NCI-H2107 treated with DMSO at 0.1 percent for 48 hours (cell line): ENCODE data around the gene PMS1.
"Not testable (repeated sequence)": the region's sequence is repeated elsewhere in the genome, so short reads cannot be mapped to it uniquely, and the experiment has no call there.

Source experiments
- DNase-seq: peaks from one replicate; lab custom pipeline; 2025; ENCODE audit not compliant: unreplicated experiment; lab: John Stamatoyannopoulos, UW

The PMS1 gene

GRCh38 chr2:189803431-189803830 lies 19.2 kb downstream of the PMS1 start:
- DNase-seq = no peak

GRCh38 chr2:189818249-189819038 lies 34.2 kb downstream of the PMS1 start:
- no peak for DNase-seq

- no peak for DNase-seq
Observed at GRCh38 chr2:189819297-189819704, 35.1 kb downstream of the PMS1 start.

GRCh38 chr2:189821953-189822748 lies 37.9 kb downstream of the PMS1 start:
- no peak for DNase-seq

- DNase-seq = no peak
Observed at GRCh38 chr2:189824694-189825396, 40.6 kb downstream of the PMS1 start.

- no peak for DNase-seq
Observed at GRCh38 chr2:189826039-189826438, 41.8 kb downstream of the PMS1 start.

- no peak for DNase-seq
Observed at GRCh38 chr2:189829102-189829833, 45.0 kb downstream of the PMS1 start.

- peak; percentile 22 for DNase-seq
Observed at GRCh38 chr2:189830510-189830909, 46.3 kb downstream of the PMS1 start.

GRCh38 chr2:189834059-189834458 lies 49.8 kb downstream of the PMS1 start:
- DNase-seq = no peak

- not testable (repeated sequence) for DNase-seq
Observed at GRCh38 chr2:189834642-189835041, 50.4 kb downstream of the PMS1 start.

- DNase-seq = no peak
Observed at GRCh38 chr2:189835855-189836558, 51.8 kb downstream of the PMS1 start.

GRCh38 chr2:189836644-189837043 lies 52.4 kb downstream of the PMS1 start:
- peak; percentile 82 for DNase-seq

- no peak for DNase-seq
Observed at GRCh38 chr2:189837326-189837725, 53.1 kb downstream of the PMS1 start.

GRCh38 chr2:189841019-189841418 lies 56.8 kb downstream of the PMS1 start:
- DNase-seq = no peak

GRCh38 chr2:189848276-189848675 lies 64.0 kb downstream of the PMS1 start:
- DNase-seq = no peak

GRCh38 chr2:189849550-189849949 lies 65.3 kb downstream of the PMS1 start:
- no peak for DNase-seq

- peak; percentile 37 for DNase-seq
Observed at GRCh38 chr2:189851174-189851826, 67.0 kb downstream of the PMS1 start.

GRCh38 chr2:189854187-189854586 lies 69.9 kb downstream of the PMS1 start:
- DNase-seq = no peak

GRCh38 chr2:189854940-189855339 lies 70.7 kb downstream of the PMS1 start:
- DNase-seq = no peak

- DNase-seq = no peak
Observed at GRCh38 chr2:189858291-189858690, 74.0 kb downstream of the PMS1 start.
